ENCODE data around the gene SLC44A2.
A peak's percentile ranks its signal among the peaks of the same experiment; 100 is the strongest.

Gene SLC44A2

DNA sequence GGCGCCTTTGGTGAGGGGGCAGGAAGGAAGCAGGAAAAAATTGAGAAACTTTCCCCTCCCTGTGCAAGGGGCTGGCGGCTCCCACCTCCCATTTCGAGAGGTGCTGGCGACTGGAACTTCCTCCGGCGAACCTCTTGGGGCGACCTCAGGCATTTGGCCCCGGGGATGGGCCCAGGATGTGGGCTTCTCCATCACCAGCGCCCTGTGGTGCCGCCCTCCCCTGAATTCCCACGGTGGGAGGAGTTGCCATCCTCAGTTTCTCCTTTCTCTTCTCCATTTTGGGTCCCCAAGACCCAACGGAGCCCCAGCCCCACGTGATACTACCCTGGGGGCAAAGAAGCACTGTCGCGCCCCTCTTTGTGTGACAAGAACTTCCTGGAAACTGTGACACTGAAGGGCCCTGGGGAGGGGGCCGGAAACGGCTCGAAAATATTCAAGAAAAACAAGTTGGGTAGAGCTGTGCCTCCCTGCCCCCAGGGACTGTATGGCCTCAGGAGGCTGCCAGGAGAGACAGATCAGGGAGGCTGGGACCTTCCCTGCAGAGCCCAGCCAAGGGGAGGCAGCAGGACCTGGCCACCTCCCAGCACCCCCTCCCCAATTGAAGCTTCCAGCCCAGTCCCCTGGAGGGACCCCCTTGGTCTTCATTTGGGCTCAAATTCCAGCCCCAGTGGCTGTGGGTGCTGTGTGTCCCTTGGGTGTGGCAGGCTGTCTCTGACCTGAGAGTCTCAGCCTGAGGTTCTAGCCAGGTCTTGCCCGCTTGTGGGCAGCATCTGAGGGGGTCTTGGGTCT is 22.1 kb upstream of the SLC44A2 start:
- Mint-ChIP-seq H3K36me3 (no peaks in the 10 kb centered on the region), H3K27ac (peak overlapping the region; percentile 100), H3K4me3 (peak overlapping the region; percentile 96), H3K4me1 (peaks cover 30% of the 10 kb centered on the region), H3K27me3 (no peaks in the 10 kb centered on the region), H3K9me3 (no peaks in the 10 kb centered on the region)

GRCh38 chr19:10603873-10604459 is 21.4 kb upstream of the SLC44A2 start:
- Mint-ChIP-seq H3K27me3 (no peaks in the 10 kb centered on the region), H3K4me3 (peak overlapping the region; percentile 96), H3K27ac (peak overlapping the region; percentile 100), H3K4me1 (peaks cover 31% of the 10 kb centered on the region), H3K36me3 (no peaks in the 10 kb centered on the region), H3K9me3 (no peaks in the 10 kb centered on the region)

DNA sequence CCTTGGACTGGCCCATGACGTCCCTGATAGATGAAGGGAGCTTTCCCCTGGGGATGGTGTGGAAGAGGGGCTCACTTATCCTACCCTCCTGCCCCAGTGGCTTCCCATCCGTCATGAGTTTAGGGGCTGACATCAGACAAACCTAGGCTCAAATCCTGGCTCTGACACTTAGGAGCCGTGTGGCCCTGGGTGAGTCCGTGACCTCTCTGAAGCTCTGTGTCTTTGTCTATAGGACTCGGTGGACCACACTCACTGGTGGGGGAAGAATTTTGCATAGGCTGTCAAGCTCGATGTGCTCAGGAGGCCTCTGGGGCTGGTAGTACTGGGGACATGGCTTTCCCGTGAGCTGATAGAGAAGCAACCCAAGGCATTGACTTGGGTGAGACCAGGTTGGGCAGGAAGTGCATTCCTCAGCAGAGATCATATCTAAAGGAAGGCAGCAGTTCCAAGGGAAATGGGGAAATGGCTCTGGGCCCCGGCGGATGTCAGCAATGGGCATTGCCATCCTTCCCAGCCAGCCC is 20.8 kb upstream of the SLC44A2 start:
- Mint-ChIP-seq H3K27ac (peak overlapping the region; percentile 100), H3K4me1 (peaks cover 31% of the 10 kb centered on the region), H3K9me3 (no peaks in the 10 kb centered on the region), H3K4me3 (peak overlapping the region; percentile 96), H3K36me3 (no peaks in the 10 kb centered on the region), H3K27me3 (no peaks in the 10 kb centered on the region)

DNA sequence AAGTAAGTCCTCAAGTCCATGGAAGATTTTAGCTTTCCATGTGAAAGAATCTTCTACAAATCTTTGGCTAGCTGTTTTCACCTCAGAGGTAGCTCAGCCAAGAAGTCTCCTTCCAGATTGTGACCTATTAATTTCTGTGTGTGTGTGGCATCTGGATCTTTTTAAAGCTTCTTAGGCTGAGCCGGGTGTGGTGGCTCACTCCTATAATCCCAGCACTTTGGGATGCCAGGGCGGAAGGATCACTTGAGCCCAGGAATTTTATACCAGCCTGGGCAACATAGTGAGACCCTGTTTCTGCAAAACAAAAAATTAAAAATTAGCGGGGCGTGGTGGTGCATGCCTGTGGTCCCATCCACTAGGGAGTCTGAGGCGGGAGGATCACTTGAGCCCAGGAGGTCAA is 13.4 kb upstream of the SLC44A2 start:
- H3K4me3 Mint-ChIP-seq, result no peak overlapping the region
- H3K27me3 Mint-ChIP-seq, result no peaks in the 10 kb centered on the region
- H3K36me3 Mint-ChIP-seq, result no peaks in the 10 kb centered on the region
- peaks cover 45% of the 10 kb centered on the region for H3K4me1 Mint-ChIP-seq
- H3K27ac Mint-ChIP-seq, result no peak overlapping the region
- H3K9me3 Mint-ChIP-seq, result no peaks in the 10 kb centered on the region

DNA sequence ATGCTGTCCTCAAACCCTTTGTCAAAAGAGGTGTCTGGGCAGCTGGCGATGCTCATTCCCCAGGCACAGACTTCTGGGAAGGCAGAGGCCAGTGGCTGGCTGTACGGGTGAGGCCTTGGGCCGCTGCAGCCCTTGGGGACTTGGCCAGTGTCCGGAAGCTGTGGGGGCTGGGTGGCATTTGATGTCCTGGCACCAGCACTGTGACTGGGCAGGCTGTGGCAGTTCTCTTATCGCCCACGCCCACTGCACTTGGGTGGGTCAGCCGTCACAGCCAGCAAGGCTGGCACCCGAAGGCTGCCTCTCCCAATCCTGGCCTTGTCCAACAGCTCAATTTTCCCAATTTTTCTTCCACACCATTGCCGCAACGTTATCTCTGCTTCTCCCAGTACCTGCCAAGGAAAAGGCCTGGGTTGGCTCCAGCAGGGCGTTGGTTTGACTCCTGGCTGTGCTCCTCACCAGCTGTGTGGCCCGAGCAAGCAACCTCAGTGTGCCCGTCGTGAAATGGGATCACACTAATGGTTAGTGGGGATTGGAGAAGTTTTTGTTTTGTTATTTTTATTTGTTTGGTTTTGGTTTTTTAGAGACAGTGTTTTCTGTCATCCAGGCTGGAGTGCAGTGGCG is 12.7 kb upstream of the SLC44A2 start:
- Mint-ChIP-seq H3K27ac (peak overlapping the region; percentile 46), H3K9me3 (no peaks in the 10 kb centered on the region), H3K4me3 (no peak overlapping the region), H3K27me3 (no peaks in the 10 kb centered on the region), H3K4me1 (peaks cover 49% of the 10 kb centered on the region), H3K36me3 (no peaks in the 10 kb centered on the region)

DNA sequence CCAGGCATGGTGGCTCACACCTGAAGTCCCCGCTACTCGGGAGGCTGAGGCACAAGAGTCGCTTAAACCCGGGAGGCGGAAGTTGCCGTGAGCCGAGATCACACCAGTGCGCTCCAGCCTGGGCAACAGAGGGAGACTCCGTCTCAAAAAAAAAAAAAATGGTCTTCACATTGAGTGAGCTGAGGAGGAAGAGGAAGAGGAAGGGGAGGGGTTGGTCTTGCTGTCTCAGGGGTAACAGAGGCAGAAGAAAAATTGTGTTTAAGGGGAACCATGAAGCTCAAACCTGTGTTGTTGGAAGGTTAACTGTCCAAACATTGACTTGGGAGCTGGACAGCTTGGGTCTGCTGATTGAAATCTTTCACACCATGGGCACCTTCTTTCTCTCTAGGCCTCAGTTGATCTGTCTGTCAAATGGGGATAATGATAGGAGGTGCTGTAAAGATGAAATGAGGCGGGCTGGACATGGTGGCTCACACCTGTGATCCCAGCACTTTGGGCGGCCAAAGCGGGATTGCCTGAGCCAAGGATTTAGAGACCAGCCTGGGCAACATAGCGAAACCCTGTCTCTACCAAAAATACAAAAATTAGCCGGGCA is 9.8 kb upstream of the SLC44A2 start:
- H3K36me3 Mint-ChIP-seq, result no peaks in the 10 kb centered on the region
- H3K9me3 Mint-ChIP-seq, result no peaks in the 10 kb centered on the region
- peaks cover 57% of the 10 kb centered on the region for H3K4me1 Mint-ChIP-seq
- peak overlapping the region; percentile 15 for H3K4me3 Mint-ChIP-seq
- no peaks in the 10 kb centered on the region for H3K27me3 Mint-ChIP-seq
- peak overlapping the region; percentile 66 for H3K27ac Mint-ChIP-seq

DNA sequence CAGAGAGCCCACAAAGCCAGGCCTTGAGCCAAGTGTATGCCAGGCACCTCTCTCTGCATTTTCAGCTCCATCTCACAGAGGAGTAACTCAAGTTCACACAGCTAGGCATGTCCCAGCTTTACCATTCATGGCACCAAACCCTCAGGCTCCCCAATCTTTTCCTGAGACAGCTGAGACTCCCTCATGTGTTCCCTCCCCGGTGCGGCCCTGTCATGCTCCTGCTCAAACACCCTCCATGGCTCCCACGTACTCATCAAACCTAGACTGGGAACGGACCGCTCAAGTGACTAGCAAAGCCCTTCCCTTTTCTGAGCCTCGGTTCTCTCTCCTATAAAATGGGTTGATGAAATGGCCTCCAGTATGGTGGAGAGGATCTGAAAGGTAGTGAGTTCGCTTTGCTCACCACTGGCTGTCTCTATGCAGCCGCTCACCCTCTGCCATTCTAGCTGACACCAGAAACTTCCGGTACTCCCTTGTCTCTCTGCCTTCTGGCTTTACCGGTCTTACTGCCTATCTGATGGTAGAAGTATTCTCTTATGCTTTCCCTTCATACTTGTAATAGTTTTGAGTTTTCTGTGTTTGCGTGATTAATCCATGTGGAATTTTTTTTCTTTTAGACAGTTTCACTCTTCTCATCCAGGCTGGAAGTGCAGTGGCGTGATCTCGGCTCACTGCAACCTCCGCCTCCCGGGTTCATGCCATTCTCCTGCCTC is 7.8 kb upstream of the SLC44A2 start:
- H3K4me3 Mint-ChIP-seq, result no peak overlapping the region
- H3K4me1 Mint-ChIP-seq, result peaks cover 65% of the 10 kb centered on the region
- peak overlapping the region; percentile 63 for H3K27ac Mint-ChIP-seq
- H3K9me3 Mint-ChIP-seq, result no peaks in the 10 kb centered on the region
- H3K36me3 Mint-ChIP-seq, result peaks cover 2% of the 10 kb centered on the region
- no peaks in the 10 kb centered on the region for H3K27me3 Mint-ChIP-seq

GRCh38 chr19:10618846-10619245 is 6.5 kb upstream of the SLC44A2 start:
- Mint-ChIP-seq H3K4me1 (peaks cover 63% of the 10 kb centered on the region), H3K27ac (no peak overlapping the region), H3K4me3 (no peak overlapping the region), H3K27me3 (no peaks in the 10 kb centered on the region), H3K9me3 (no peaks in the 10 kb centered on the region), H3K36me3 (peaks cover 2% of the 10 kb centered on the region)

DNA sequence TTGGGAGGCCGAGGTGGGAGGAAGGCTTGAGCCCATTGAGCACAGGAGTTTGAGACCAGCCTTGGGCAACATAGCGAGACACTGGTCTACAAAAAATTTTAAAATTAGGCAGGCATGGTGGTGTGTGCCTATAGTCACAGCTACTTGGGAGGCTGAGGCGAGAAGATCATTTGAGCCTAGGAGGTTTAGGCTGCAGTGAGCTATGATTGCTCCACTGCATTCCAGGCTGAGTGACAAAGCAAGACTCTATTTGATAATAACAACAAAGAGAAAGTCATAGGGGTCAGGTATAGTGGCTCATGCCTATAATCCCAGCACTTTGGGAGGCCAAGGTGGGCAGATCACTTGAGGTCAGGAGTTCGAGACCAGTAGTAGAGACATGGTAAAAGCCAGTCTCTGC is 4.6 kb upstream of the SLC44A2 start:
- H3K36me3 Mint-ChIP-seq, result peaks cover 2% of the 10 kb centered on the region
- H3K9me3 Mint-ChIP-seq, result no peaks in the 10 kb centered on the region
- H3K4me3 Mint-ChIP-seq, result peak overlapping the region; percentile 16
- no peaks in the 10 kb centered on the region for H3K27me3 Mint-ChIP-seq
- H3K27ac Mint-ChIP-seq, result peak overlapping the region; percentile 86
- peaks cover 63% of the 10 kb centered on the region for H3K4me1 Mint-ChIP-seq

DNA sequence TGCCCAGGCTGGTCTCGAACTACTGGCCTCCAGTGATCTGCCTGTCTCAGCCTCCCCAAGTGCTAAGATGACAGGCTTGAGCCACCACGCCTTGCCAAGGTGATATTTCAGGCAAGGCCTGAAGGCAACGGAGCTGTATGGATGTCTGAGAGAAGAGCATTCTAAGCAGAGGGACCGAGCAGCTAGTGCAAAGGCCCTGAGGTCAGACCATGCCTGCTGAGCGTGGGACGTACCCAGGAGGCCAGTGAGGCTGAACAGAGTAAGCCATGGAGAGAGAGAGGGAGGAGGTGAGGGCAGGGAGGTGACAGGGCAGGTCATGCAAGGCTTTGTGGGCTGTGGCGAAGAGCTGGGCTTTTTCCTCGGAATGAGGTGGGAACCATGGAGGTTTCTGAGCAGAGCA is 3.4 kb upstream of the SLC44A2 start:
- H3K27me3 Mint-ChIP-seq, result no peaks in the 10 kb centered on the region
- peaks cover 56% of the 10 kb centered on the region for H3K4me1 Mint-ChIP-seq
- H3K9me3 Mint-ChIP-seq, result no peaks in the 10 kb centered on the region
- peak overlapping the region; percentile 83 for H3K27ac Mint-ChIP-seq
- peaks cover 2% of the 10 kb centered on the region for H3K36me3 Mint-ChIP-seq
- no peak overlapping the region for H3K4me3 Mint-ChIP-seq

DNA sequence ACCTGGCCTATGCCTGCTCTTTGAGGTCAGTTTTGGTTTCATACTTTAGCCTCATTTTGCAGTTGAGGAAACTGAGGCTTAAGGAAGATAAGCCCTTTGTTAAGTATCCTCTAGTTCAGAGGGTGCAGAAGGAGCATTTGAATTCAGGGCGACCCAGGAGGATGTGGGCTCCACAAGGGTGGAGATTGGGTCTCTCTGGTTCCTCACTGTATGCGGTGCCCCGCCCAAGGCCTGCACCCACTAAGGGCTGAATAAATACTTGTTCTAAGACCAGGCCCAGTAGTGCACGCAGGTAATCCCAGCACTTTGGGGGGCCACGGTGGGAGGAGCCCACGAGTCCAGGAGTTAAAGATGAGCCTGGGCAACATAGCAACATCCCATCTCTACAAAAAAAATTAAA is 768 bp upstream of the SLC44A2 start:
- Mint-ChIP-seq H3K27ac (peak overlapping the region; percentile 76), H3K27me3 (no peaks in the 10 kb centered on the region), H3K4me1 (peaks cover 46% of the 10 kb centered on the region), H3K4me3 (peak overlapping the region; percentile 1), H3K9me3 (no peaks in the 10 kb centered on the region), H3K36me3 (peaks cover 4% of the 10 kb centered on the region)

GRCh38 chr19:10625762-10626138 is 397 bp downstream of the SLC44A2 start:
- H3K4me1 Mint-ChIP-seq, result peaks cover 37% of the 10 kb centered on the region
- H3K36me3 Mint-ChIP-seq, result peaks cover 4% of the 10 kb centered on the region
- H3K27me3 Mint-ChIP-seq, result no peaks in the 10 kb centered on the region
- no peak overlapping the region for H3K4me3 Mint-ChIP-seq
- peak overlapping the region; percentile 32 for H3K27ac Mint-ChIP-seq
- H3K9me3 Mint-ChIP-seq, result no peaks in the 10 kb centered on the region

GRCh38 chr19:10631874-10632273 is 6.5 kb downstream of the SLC44A2 start:
- H3K4me1 Mint-ChIP-seq, result no peaks in the 10 kb centered on the region
- no peak overlapping the region for H3K27ac Mint-ChIP-seq
- no peaks in the 10 kb centered on the region for H3K27me3 Mint-ChIP-seq
- no peaks in the 10 kb centered on the region for H3K9me3 Mint-ChIP-seq
- H3K36me3 Mint-ChIP-seq, result peaks cover 9% of the 10 kb centered on the region
- H3K4me3 Mint-ChIP-seq, result no peak overlapping the region

GRCh38 chr19:10634430-10634829 is 9.1 kb downstream of the SLC44A2 start:
- H3K27ac Mint-ChIP-seq, result no peak overlapping the region
- peaks cover 12% of the 10 kb centered on the region for H3K36me3 Mint-ChIP-seq
- no peak overlapping the region for H3K4me3 Mint-ChIP-seq
- H3K4me1 Mint-ChIP-seq, result peaks cover 5% of the 10 kb centered on the region
- H3K9me3 Mint-ChIP-seq, result no peaks in the 10 kb centered on the region
- H3K27me3 Mint-ChIP-seq, result no peaks in the 10 kb centered on the region

GRCh38 chr19:10634963-10635362 is 9.6 kb downstream of the SLC44A2 start:
- Mint-ChIP-seq H3K9me3 (no peaks in the 10 kb centered on the region), H3K36me3 (peaks cover 12% of the 10 kb centered on the region), H3K27me3 (no peaks in the 10 kb centered on the region), H3K4me3 (no peak overlapping the region), H3K4me1 (peaks cover 5% of the 10 kb centered on the region), H3K27ac (no peak overlapping the region)
